ENCODE results near the gene OR10W1. TPM values are rescaled to one million over a fixed set of nuclear protein-coding genes. Genes with fewer than 3 reads are reported as not detected.
A peak's percentile ranks its signal among the peaks of the same experiment; 100 is the strongest.

Gene OR10W1
- total RNA-seq, 1 experiment from 2014 or later, result not detected

GRCh38 chr11:58292017-58292416, 24.0 kb upstream of the OR10W1 start:
- no TSS peak for BruUV-seq (replicated peaks)
- no peaks in the 10 kb centered on the region for H3K4me1 Mint-ChIP-seq (ENCODE audit: low read depth, unreplicated experiment)
- no peak for DNase-seq
- H3K36me3 Mint-ChIP-seq (ENCODE audit: insufficient read depth, unreplicated experiment), result no peaks in the 10 kb centered on the region
- TF ChIP-seq, protein P1, sequence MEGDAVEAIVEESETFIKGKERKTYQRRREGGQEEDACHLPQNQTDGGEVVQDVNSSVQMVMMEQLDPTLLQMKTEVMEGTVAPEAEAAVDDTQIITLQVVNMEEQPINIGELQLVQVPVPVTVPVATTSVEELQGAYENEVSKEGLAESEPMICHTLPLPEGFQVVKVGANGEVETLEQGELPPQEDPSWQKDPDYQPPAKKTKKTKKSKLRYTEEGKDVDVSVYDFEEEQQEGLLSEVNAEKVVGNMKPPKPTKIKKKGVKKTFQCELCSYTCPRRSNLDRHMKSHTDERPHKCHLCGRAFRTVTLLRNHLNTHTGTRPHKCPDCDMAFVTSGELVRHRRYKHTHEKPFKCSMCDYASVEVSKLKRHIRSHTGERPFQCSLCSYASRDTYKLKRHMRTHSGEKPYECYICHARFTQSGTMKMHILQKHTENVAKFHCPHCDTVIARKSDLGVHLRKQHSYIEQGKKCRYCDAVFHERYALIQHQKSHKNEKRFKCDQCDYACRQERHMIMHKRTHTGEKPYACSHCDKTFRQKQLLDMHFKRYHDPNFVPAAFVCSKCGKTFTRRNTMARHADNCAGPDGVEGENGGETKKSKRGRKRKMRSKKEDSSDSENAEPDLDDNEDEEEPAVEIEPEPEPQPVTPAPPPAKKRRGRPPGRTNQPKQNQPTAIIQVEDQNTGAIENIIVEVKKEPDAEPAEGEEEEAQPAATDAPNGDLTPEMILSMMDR (IDR thresholded peaks at IDR 0.05; ENCODE audit: insufficient read depth in 1 of 2, low read depth in 1 of 2, low read length in 1 of 2, severe bottlenecking in 1 of 2, unreplicated experiment in 1 of 2), result no peak
- H3K27ac Mint-ChIP-seq (ENCODE audit: unreplicated experiment), result no peak overlapping the region
- Histone ChIP-seq H3K36me3 (ENCODE audit: control insufficient read depth, insufficient read depth, low read length) (no peaks in the 10 kb centered on the region), H3K4me1 (no peaks in the 10 kb centered on the region), H3K9me3 (no peaks in the 10 kb centered on the region; the same call in 1 of the 2 replicates), H3K4me3 (ENCODE audit: low read depth, low read length) (no peak overlapping the region), H3K27me3 (replicated peaks; ENCODE audit: control insufficient read depth, insufficient read depth, low read length) (no peaks in the 10 kb centered on the region)
- CTCF ChIA-PET, result no interaction called here
- peaks cover 7% of the 10 kb centered on the region for H3K27me3 Mint-ChIP-seq (ENCODE audit: insufficient read depth, unreplicated experiment)
- POLR2A ChIA-PET, result no interaction called here
- no peak overlapping the region for H3K4me3 Mint-ChIP-seq (ENCODE audit: unreplicated experiment)
- peaks cover 15% of the 10 kb centered on the region for H3K9me3 Mint-ChIP-seq (ENCODE audit: unreplicated experiment)
- intact Hi-C loops (cut with micrococcal nuclease; ENCODE audit: unreplicated experiment), result no loop called here

DNA sequence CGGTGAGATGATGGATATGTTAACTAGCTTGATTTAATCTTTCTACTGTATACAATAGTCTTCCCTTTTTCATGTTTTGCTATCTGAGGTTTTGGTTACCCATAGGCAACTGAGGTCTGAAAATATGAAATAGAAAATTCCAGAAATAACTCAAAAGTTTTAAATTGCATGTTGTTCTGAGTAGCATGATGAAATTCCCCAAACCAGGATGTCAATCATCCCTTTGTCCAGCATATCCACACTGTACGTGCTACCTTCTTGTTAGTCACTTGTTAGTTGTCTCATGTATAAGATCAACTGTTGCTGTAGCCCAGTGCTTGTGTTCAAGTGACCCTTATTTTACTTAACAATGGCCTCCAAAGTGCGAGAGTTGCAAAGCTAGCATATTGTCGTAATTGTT, 21.2 kb upstream of the OR10W1 start:
- BruUV-seq (replicated peaks), result no TSS peak
- TF ChIP-seq, protein P1 (IDR thresholded peaks at IDR 0.05; ENCODE audit: insufficient read depth in 1 of 2, low read depth in 1 of 2, low read length in 1 of 2, severe bottlenecking in 1 of 2, unreplicated experiment in 1 of 2), result no peak
- Histone ChIP-seq H3K4me1 (0 out of 2 replicates have a peak, but pooled peaks cover 8% of the 10 kb centered on the region), H3K9me3 (no peaks in the 10 kb centered on the region), H3K36me3 (ENCODE audit: control insufficient read depth, insufficient read depth, low read length) (no peaks in the 10 kb centered on the region), H3K27me3 (replicated peaks; ENCODE audit: control insufficient read depth, insufficient read depth, low read length) (no peaks in the 10 kb centered on the region), H3K4me3 (ENCODE audit: low read depth, low read length) (no peak overlapping the region)
- H3K9me3 Mint-ChIP-seq (ENCODE audit: unreplicated experiment), result peaks cover 15% of the 10 kb centered on the region
- H3K4me1 Mint-ChIP-seq (ENCODE audit: low read depth, unreplicated experiment), result peaks cover 6% of the 10 kb centered on the region
- DNase-seq, result no peak
- no peak overlapping the region for H3K4me3 Mint-ChIP-seq (ENCODE audit: unreplicated experiment)
- POLR2A ChIA-PET, result no interaction called here
- no peak overlapping the region for H3K27ac Mint-ChIP-seq (ENCODE audit: unreplicated experiment)
- H3K27me3 Mint-ChIP-seq (ENCODE audit: insufficient read depth, unreplicated experiment), result peaks cover 7% of the 10 kb centered on the region
- intact Hi-C loops (cut with micrococcal nuclease; ENCODE audit: unreplicated experiment), result loop anchor here (5.0 kb wide), 1 partner anchor 627 kb away; no protein-coding TSS in a partner anchor
- H3K36me3 Mint-ChIP-seq (ENCODE audit: insufficient read depth, unreplicated experiment), result no peaks in the 10 kb centered on the region
- CTCF ChIA-PET, result no interaction called here

DNA sequence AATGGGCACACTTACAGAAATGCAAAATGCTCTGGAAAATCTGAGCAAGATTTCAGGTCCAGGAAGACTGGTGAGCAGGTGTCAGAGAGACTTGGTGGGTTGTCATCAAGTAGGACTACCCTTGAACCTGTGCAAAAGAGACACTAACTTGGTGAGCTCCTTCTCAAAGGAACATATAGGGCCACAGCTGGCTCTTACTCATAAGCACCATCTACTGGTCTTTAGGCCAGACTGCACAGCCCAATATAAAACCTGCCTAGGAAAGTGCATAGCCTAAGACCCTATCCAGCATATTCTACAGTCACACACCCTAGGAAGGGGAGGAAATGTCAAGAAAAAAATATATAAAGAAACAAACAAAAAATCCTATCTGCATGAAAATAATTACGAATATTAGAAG, 18.2 kb upstream of the OR10W1 start:
- peak; percentile 38 to 47 for DNase-seq
- Histone ChIP-seq H3K4me3 (ENCODE audit: low read depth, low read length) (no peak overlapping the region), H3K27me3 (replicated peaks; ENCODE audit: control insufficient read depth, insufficient read depth, low read length) (no peaks in the 10 kb centered on the region), H3K9me3 (no peaks in the 10 kb centered on the region), H3K36me3 (ENCODE audit: control insufficient read depth, insufficient read depth, low read length) (no peaks in the 10 kb centered on the region), H3K4me1 (0 out of 2 replicates have a peak, but pooled peaks cover 8% of the 10 kb centered on the region)
- TF ChIP-seq, protein P1 (IDR thresholded peaks at IDR 0.05; ENCODE audit: insufficient read depth in 1 of 2, low read depth in 1 of 2, low read length in 1 of 2, severe bottlenecking in 1 of 2, unreplicated experiment in 1 of 2), result peak; percentile 76 to 88
- POLR2A ChIA-PET, result interaction anchor here (0.6 to 1.1 kb wide), 2 partner anchors 152 to 941 kb away, joined by 3 read pairs; no protein-coding TSS in a partner anchor
- H3K4me3 Mint-ChIP-seq (ENCODE audit: unreplicated experiment), result no peak overlapping the region
- H3K27me3 Mint-ChIP-seq (ENCODE audit: insufficient read depth, unreplicated experiment), result no peaks in the 10 kb centered on the region
- intact Hi-C loops (cut with micrococcal nuclease; ENCODE audit: unreplicated experiment), result loop anchor here (1.0 to 5.0 kb wide), 6 partner anchors 93 to 624 kb away; no protein-coding TSS in a partner anchor
- CTCF ChIA-PET, result interaction anchor here (0.6 to 3.9 kb wide), 16 partner anchors 10 to 872 kb away, joined by 3 to 101 read pairs (median 4); partner anchors contain the start of gene OR9I1
- H3K27ac Mint-ChIP-seq (ENCODE audit: unreplicated experiment), result no peak overlapping the region
- H3K9me3 Mint-ChIP-seq (ENCODE audit: unreplicated experiment), result peaks cover 11% of the 10 kb centered on the region
- peaks cover 6% of the 10 kb centered on the region for H3K4me1 Mint-ChIP-seq (ENCODE audit: low read depth, unreplicated experiment)
- BruUV-seq (replicated peaks), result no TSS peak
- H3K36me3 Mint-ChIP-seq (ENCODE audit: insufficient read depth, unreplicated experiment), result no peaks in the 10 kb centered on the region

Measured in Caco-2 (cell line).